Mesothelial cell of epicardium (in vitro differentiated cells): ENCODE data around the gene TMEM234. TPM values are rescaled to one million over a fixed set of nuclear protein-coding genes. Genes with fewer than 3 reads are reported as not detected.

ENCODE experiments used
- DNase-seq, 2 experiments: peaks; one replicate each; pipeline ENCODE4 v3.0.0; 2021; ENCODE audit warnings: low spot score in 2 of 2; ENCODE audit not compliant: unreplicated experiment in 2 of 2
- H3K27ac Mint-ChIP-seq: 2 replicates; pipeline ENCODE4 v1.8.0; 2021; ENCODE audit warnings: mixed read lengths
- H3K27me3 Mint-ChIP-seq: 2 replicates; pipeline ENCODE4 v1.8.0; 2021; ENCODE audit warnings: low read depth, mixed read lengths
- H3K36me3 Mint-ChIP-seq: 2 replicates; pipeline ENCODE4 v1.8.0; 2021; ENCODE audit warnings: mixed read lengths
- H3K4me1 Mint-ChIP-seq: 2 replicates; pipeline ENCODE4 v1.8.0; 2021; ENCODE audit warnings: mixed read lengths
- H3K4me3 Mint-ChIP-seq: 2 replicates; pipeline ENCODE4 v1.8.0; 2021; ENCODE audit warnings: mild to moderate bottlenecking, moderate library complexity, mixed read lengths
- H3K9me3 Mint-ChIP-seq: 2 replicates; pipeline ENCODE4 v1.8.0; 2021; ENCODE audit warnings: mixed read lengths
- total RNA-seq: library from RNA; stranded (reverse); gene quantifications from 3 replicates; pipeline ENCODE4 v1.2.1, GENCODE V29; 2021
- TF ChIP-seq, protein P1 (sequence below): fragments of 200-600 bp; sonication (generic); IDR thresholded peaks from one replicate; pipeline ENCODE4 v1.5.0; 2021; ENCODE audit warnings: antibody characterized with exemption; ENCODE audit not compliant: unreplicated experiment

Gene TMEM234
- total RNA-seq, 1 donor from 2014 or later = 32.9 TPM

DNA sequence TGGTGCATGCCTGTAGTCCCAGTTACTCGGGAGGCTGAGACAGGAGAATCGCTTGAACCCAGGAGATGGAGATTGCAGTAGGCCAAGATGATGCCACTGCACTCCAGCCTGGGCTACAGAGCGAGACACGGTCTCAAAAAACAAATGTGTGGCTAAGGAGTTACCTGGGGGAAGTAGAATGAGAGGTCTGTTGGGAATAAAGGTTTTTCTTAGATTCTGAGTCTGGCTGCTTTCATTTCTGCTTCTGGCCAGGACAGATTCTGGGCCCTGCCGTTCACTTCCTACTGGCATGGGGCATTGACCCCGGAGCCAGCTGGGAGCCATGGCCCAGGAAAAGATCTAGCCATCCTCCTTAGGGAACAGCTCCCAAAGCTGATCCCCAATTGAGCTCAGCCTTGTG is 13.7 kb downstream of the TMEM234 start:
- H3K4me3 Mint-ChIP-seq = no peak overlapping the region
- peaks cover 14% of the 10 kb centered on the region for H3K4me1 Mint-ChIP-seq
- H3K36me3 Mint-ChIP-seq = no peaks in the 10 kb centered on the region
- DNase-seq = no peak
- no peaks in the 10 kb centered on the region for H3K27me3 Mint-ChIP-seq
- no peaks in the 10 kb centered on the region for H3K9me3 Mint-ChIP-seq
- H3K27ac Mint-ChIP-seq = no peak overlapping the region
- TF ChIP-seq, protein P1, sequence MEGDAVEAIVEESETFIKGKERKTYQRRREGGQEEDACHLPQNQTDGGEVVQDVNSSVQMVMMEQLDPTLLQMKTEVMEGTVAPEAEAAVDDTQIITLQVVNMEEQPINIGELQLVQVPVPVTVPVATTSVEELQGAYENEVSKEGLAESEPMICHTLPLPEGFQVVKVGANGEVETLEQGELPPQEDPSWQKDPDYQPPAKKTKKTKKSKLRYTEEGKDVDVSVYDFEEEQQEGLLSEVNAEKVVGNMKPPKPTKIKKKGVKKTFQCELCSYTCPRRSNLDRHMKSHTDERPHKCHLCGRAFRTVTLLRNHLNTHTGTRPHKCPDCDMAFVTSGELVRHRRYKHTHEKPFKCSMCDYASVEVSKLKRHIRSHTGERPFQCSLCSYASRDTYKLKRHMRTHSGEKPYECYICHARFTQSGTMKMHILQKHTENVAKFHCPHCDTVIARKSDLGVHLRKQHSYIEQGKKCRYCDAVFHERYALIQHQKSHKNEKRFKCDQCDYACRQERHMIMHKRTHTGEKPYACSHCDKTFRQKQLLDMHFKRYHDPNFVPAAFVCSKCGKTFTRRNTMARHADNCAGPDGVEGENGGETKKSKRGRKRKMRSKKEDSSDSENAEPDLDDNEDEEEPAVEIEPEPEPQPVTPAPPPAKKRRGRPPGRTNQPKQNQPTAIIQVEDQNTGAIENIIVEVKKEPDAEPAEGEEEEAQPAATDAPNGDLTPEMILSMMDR = no peak

DNA sequence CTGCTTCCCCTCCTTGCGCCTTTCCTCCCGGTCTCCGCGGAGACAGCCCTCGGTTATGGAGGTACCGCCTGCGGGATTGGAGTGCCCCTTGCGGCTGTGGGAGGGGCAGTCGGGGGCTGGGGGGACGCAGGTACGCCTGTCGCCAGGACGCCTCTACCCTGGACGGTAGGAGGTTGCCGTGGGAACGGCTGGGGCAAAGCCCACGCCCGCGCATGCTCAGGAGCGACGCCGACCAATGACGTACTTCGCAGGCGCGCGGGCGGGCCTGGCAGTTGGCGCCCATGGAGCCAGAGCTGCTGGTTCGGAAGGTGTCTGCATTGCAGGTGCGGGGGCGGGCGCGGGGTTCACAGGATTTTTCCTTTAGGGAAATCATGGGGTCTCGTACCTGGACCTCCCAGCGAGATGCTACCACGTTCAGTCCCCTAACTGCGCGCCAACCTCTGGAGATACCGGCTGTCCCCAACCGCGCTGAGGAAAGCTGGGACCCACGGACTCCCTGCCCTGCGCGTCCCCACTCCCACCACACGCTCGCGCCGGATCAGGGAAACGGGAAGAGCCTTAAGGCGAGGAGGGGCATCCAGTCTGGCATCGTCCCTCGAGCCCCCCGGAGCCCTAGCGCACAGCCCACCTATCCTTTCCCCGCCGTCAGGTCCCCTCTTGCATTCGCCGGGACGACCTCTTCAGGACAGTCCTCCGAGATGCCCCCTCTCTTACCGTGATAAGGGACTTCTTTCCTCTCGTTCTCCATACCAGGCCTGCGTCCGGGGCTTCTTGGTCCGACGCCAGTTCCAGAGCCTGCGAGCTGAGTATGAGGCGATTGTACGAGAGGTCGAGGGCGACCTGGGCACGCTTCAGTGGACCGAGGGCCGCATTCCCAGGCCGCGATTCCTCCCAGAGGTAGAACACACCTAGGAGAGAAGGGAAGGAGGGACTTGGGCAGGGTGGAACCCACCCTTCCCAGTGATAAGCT is 16.5 kb downstream of the TMEM234 start, which contains the start of gene IQCC:
Gene IQCC, plus strand, starts transcription at position 271 of the 970 bp plus-strand sequence. Its CDS starts 11 bp downstream, at position 282.
- TF ChIP-seq, protein P1 = peak; percentile 10
- Mint-ChIP-seq H3K4me1 (peaks cover 23% of the 10 kb centered on the region), H3K4me3 (peak within 1 kb of the TSS; percentile 89), H3K9me3 (no peaks in the 10 kb centered on the region), H3K36me3 (no peaks in the 10 kb centered on the region), H3K27me3 (no peaks in the 10 kb centered on the region), H3K27ac (peak within 1 kb of the TSS; percentile 86)
- DNase-seq = peak; percentile 84 to 89

GRCh38 chr1:32204943-32205361 is 17.2 kb downstream of the TMEM234 start:
- Mint-ChIP-seq H3K9me3 (no peaks in the 10 kb centered on the region), H3K4me3 (peak overlapping the region; percentile 89), H3K4me1 (peaks cover 27% of the 10 kb centered on the region), H3K27me3 (no peaks in the 10 kb centered on the region), H3K27ac (peak overlapping the region; percentile 86), H3K36me3 (no peaks in the 10 kb centered on the region)
- TF ChIP-seq, protein P1 = no peak
- DNase-seq = no peak

DNA sequence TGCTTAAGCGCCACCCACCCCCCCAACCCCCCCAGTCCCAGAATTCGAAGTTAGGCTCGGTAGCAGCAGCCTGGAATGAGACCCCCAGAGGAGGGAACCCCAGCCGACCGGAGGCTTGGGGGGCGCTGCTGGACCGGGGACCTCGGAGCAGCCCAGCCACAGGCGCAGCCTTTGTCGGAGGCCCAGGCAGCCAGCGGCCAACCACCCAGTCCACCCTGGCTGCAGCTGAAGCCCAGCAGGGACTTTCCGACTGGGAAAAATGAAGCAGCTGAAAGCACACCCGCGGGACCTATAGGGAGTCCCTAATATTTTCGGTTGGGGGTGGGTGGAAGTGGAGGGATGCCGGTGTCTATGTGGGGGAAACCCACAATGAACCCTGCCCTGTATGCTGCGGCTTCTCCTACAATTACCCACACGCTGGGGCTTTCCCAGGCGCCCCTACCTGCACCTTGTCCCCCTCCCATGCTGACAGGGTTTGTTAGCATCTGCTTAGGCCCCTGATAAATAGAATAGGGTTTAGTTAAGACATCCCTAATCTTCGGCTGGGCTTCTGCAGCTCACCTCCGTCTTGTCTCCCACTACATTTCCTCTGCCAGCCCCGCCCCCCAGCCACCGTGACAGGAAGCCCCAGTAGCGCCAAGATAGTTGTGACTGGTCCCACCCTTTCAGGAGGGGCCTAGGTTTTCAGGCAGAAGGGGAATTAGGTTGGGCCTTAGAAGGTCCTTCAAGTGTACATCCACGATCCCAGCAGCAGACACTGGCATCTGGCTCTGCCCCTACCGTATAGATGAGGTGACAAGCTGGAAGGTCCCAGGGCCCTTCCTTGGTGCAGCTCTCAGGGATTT is 20.9 kb downstream of the TMEM234 start:
- peak overlapping the region; percentile 94 for H3K27ac Mint-ChIP-seq
- H3K4me3 Mint-ChIP-seq = peak overlapping the region; percentile 87
- TF ChIP-seq, protein P1 = no peak
- H3K9me3 Mint-ChIP-seq = no peaks in the 10 kb centered on the region
- peaks cover 5% of the 10 kb centered on the region for H3K36me3 Mint-ChIP-seq
- H3K27me3 Mint-ChIP-seq = no peaks in the 10 kb centered on the region
- DNase-seq = peak; percentile 45 to 66
- peaks cover 24% of the 10 kb centered on the region for H3K4me1 Mint-ChIP-seq

- DNase-seq = peak in 1 of 2 experiments; percentile 57
- TF ChIP-seq, protein P1 = no peak
- peaks cover 5% of the 10 kb centered on the region for H3K36me3 Mint-ChIP-seq
- H3K4me1 Mint-ChIP-seq = peaks cover 19% of the 10 kb centered on the region
- H3K27ac Mint-ChIP-seq = peak within 1 kb of the TSS; percentile 94
- H3K27me3 Mint-ChIP-seq = no peaks in the 10 kb centered on the region
- no peaks in the 10 kb centered on the region for H3K9me3 Mint-ChIP-seq
- peak within 1 kb of the TSS; percentile 87 for H3K4me3 Mint-ChIP-seq
Observed at GRCh38 chr1:32200226-32201010, 21.7 kb downstream of the TMEM234 start, which contains the start of gene CCDC28B. CCDC28B (plus strand) TSS chr1:32200595; CDS start chr1:32201936, 1,341 bp downstream.
